NCI-H748 (cell line): ENCODE data around the gene ELN.

Experiments used
- DNase-seq: peaks from one replicate; lab custom pipeline; 2025; ENCODE audit not compliant: unreplicated experiment; lab: John Stamatoyannopoulos, UW

ELN gene

GRCh38 chr7:74023092-74023536 lies 4.9 kb upstream of the ELN start:
- no peak for DNase-seq

GRCh38 chr7:74023786-74024185 lies 4.2 kb upstream of the ELN start:
- no peak for DNase-seq

- no peak for DNase-seq
Measured at GRCh38 chr7:74025146-74025545, 2.8 kb upstream of the ELN start.

- no peak for DNase-seq
Measured at GRCh38 chr7:74025730-74026129, 2.2 kb upstream of the ELN start.

GRCh38 chr7:74026406-74026902 lies 1.5 kb upstream of the ELN start:
- peak; percentile 42 for DNase-seq

GRCh38 chr7:74026903-74027682 lies 880 bp upstream of the ELN start:
- DNase-seq = peak; percentile 46

GRCh38 chr7:74028321-74028838 lies 407 bp downstream of the ELN start:
- no peak for DNase-seq

GRCh38 chr7:74029089-74029785 lies 1.3 kb downstream of the ELN start:
- DNase-seq = no peak

- DNase-seq = no peak
Measured at GRCh38 chr7:74029991-74030415, 2.0 kb downstream of the ELN start.

- DNase-seq = no peak
Measured at GRCh38 chr7:74030861-74031260, 2.9 kb downstream of the ELN start.

- DNase-seq = no peak
Measured at GRCh38 chr7:74031403-74032190, 3.6 kb downstream of the ELN start.

- DNase-seq = no peak
Measured at GRCh38 chr7:74032191-74032490, 4.2 kb downstream of the ELN start.

GRCh38 chr7:74032624-74033371 lies 4.8 kb downstream of the ELN start:
- no peak for DNase-seq

GRCh38 chr7:74033372-74034311 lies 5.7 kb downstream of the ELN start:
- DNase-seq = peak; percentile 34

GRCh38 chr7:74037609-74038008 lies 9.6 kb downstream of the ELN start:
- no peak for DNase-seq

GRCh38 chr7:74038194-74038961 lies 10.4 kb downstream of the ELN start:
- DNase-seq = no peak

GRCh38 chr7:74039337-74039736 lies 11.4 kb downstream of the ELN start:
- DNase-seq = no peak

- DNase-seq = no peak
Measured at GRCh38 chr7:74040101-74040790, 12.3 kb downstream of the ELN start.
